ENCODE results near the gene CAPN8. TPM values are rescaled to one million over a fixed set of nuclear protein-coding genes. Genes with fewer than 3 reads are reported as not detected.

The CAPN8 gene
- total and polyA plus RNA-seq, 4 donors, result 0.08 to 0.16 TPM; not detected in 2

GRCh38 chr1:223682502-223682901 lies 17.0 kb upstream of the CAPN8 start:
- no peak overlapping the region for H3K9ac ChIP-seq (ENCODE audit: low read depth in 1 of 2, low read length in 2 of 2)
- TF ChIP-seq ZBTB33 (IDR thresholded peaks at IDR 0.05), result no peak
- TF ChIP-seq NR2F2 (IDR thresholded peaks at IDR 0.05), result no peak
- TF ChIP-seq CTCF (IDR thresholded peaks at IDR 0.05; ENCODE audit: low read depth, low read length, missing input control), result no peak
- TF ChIP-seq YY1 (IDR thresholded peaks at IDR 0.05), result no peak
- TF ChIP-seq MAX (IDR thresholded peaks at IDR 0.05), result no peak
- TF ChIP-seq SP1 (IDR thresholded peaks at IDR 0.05), result no peak
- no peak for TF ChIP-seq RAD21 (IDR thresholded peaks at IDR 0.05)
- TF ChIP-seq RXRA (IDR thresholded peaks at IDR 0.05), result no peak
- no peak for TF ChIP-seq HNF4G (IDR thresholded peaks at IDR 0.05)
- no peak for TF ChIP-seq FOXA2 (IDR thresholded peaks at IDR 0.05)
- no peak for TF ChIP-seq GABPA (IDR thresholded peaks at IDR 0.05 in 1 of 2, conservative IDR thresholded peaks at IDR 0.05 in 1 of 2)
- TF ChIP-seq REST (IDR thresholded peaks at IDR 0.05), result no peak
- no peak for TF ChIP-seq EGR1 (IDR thresholded peaks at IDR 0.05; ENCODE audit: low read depth in 2 of 2)
- TF ChIP-seq FOXA1 (IDR thresholded peaks at IDR 0.05), result no peak
- WGBS, result 91% methylated on average over 3 of the region's 3 CpGs
- H3K9me3 ChIP-seq (ENCODE audit: control insufficient read depth in 4 of 4, low read length in 3 of 4), result no peaks in the 10 kb centered on the region
- H3K27me3 ChIP-seq (ENCODE audit: control insufficient read depth in 4 of 4, insufficient read depth in 4 of 4, low read length in 3 of 4), result no peaks in the 10 kb centered on the region
- no peaks in the 10 kb centered on the region for H3K36me3 ChIP-seq (ENCODE audit: control insufficient read depth in 4 of 4, insufficient read depth in 3 of 4, low read depth in 1 of 4, low read length in 3 of 4)
- no peak for DNase-seq (ENCODE audit: low spot score)
- H3K27ac ChIP-seq (ENCODE audit: low read depth in 1 of 2, low read length in 2 of 2), result no peak overlapping the region
- H3K4me1 ChIP-seq (ENCODE audit: control insufficient read depth in 4 of 4, insufficient read depth in 4 of 4, low read length in 3 of 4), result no peaks in the 10 kb centered on the region
- no peak overlapping the region for H3K4me3 ChIP-seq (ENCODE audit: low read depth in 1 of 3, low read length in 3 of 3)

GRCh38 chr1:223680188-223680587 lies 14.7 kb upstream of the CAPN8 start:
- no peaks in the 10 kb centered on the region for H3K4me1 ChIP-seq (ENCODE audit: control insufficient read depth in 4 of 4, insufficient read depth in 4 of 4, low read length in 3 of 4)
- TF ChIP-seq JUND (IDR thresholded peaks at IDR 0.05), result no peak
- no peak for TF ChIP-seq HNF4G (IDR thresholded peaks at IDR 0.05)
- TF ChIP-seq MAX (IDR thresholded peaks at IDR 0.05), result no peak
- no peak for TF ChIP-seq GABPA (IDR thresholded peaks at IDR 0.05 in 1 of 2, conservative IDR thresholded peaks at IDR 0.05 in 1 of 2)
- TF ChIP-seq NR2F2 (IDR thresholded peaks at IDR 0.05), result no peak
- no peak for TF ChIP-seq RAD21 (IDR thresholded peaks at IDR 0.05)
- no peak for TF ChIP-seq SP1 (IDR thresholded peaks at IDR 0.05)
- no peak for TF ChIP-seq YY1 (IDR thresholded peaks at IDR 0.05)
- TF ChIP-seq FOXA2 (IDR thresholded peaks at IDR 0.05), result no peak
- H3K27ac ChIP-seq (ENCODE audit: low read depth in 1 of 2, low read length in 2 of 2), result no peak overlapping the region
- WGBS, result 96% methylated on average over 2 of the region's 2 CpGs
- no peak for DNase-seq (ENCODE audit: low spot score)
- H3K36me3 ChIP-seq (ENCODE audit: control insufficient read depth in 4 of 4, insufficient read depth in 3 of 4, low read depth in 1 of 4, low read length in 3 of 4), result no peaks in the 10 kb centered on the region
- H3K9me3 ChIP-seq (ENCODE audit: control insufficient read depth in 4 of 4, low read length in 3 of 4), result peaks cover 0 to 1% (median 0%) of the 10 kb centered on the region in 4 donors
- no peak overlapping the region for H3K9ac ChIP-seq (ENCODE audit: low read depth in 1 of 2, low read length in 2 of 2)
- H3K27me3 ChIP-seq (ENCODE audit: control insufficient read depth in 4 of 4, insufficient read depth in 4 of 4, low read length in 3 of 4), result no peaks in the 10 kb centered on the region
- no peak overlapping the region for H3K4me3 ChIP-seq (ENCODE audit: low read depth in 1 of 3, low read length in 3 of 3)
